HepG2 (cell line): Measurements from ENCODE around the gene ARHGEF40. TPM values are rescaled to one million over a fixed set of nuclear protein-coding genes. Genes with fewer than 3 reads are reported as not detected.
A peak's percentile ranks its signal among the peaks of the same experiment; 100 is the strongest.

Source experiments
- AGO2 ChIP-seq: fragments of 200-400 bp; formaldehyde crosslinking; optimal IDR thresholded peaks from 2 replicates; pipeline ENCODE3; 2017; ENCODE audit warnings: mild to moderate bottlenecking, low read depth, low read length, moderate library complexity
- ATF1 ChIP-seq: IDR thresholded peaks from 2 replicates; pipeline ENCODE4 v1.6.1; 2016; ENCODE audit warnings: mild to moderate bottlenecking, control low read depth
- ATRX ChIP-seq: sonication (generic); formaldehyde crosslinking; IDR thresholded peaks from 2 replicates; pipeline ENCODE4 v1.4.0; 2020; ENCODE audit warnings: missing genetic modification reagents, borderline replicate concordance
- BRD4 ChIP-seq: sonication (generic); formaldehyde crosslinking; IDR thresholded peaks from 2 replicates; pipeline ENCODE4 v1.4.0; 2020; ENCODE audit warnings: missing genetic modification reagents
- CBX2 ChIP-seq, 2 experiments: fragments of 200-600 bp in 1 of 2; sonication (generic); formaldehyde crosslinking in 1 of 2; IDR thresholded peaks; 2 replicates each; pipeline versions ENCODE4 v1.7.0 to v1.8.1; 2018 to 2022; ENCODE audit warnings: low read depth in 2 of 2, low read length in 1 of 2, mild to moderate bottlenecking in 1 of 2, missing genetic modification reagents in 1 of 2
- EED ChIP-seq: sonication (generic); formaldehyde crosslinking; IDR thresholded peaks from 2 replicates; pipeline ENCODE4 v1.5.0; 2020; ENCODE audit warnings: mild to moderate bottlenecking, missing genetic modification reagents
- FLYWCH1 ChIP-seq: sonication (generic); formaldehyde crosslinking; IDR thresholded peaks from 2 replicates; pipeline ENCODE4 v1.8.1; 2023; ENCODE audit warnings: mild to moderate bottlenecking, missing genetic modification reagents
- KDM6A ChIP-seq: IDR thresholded peaks from 2 replicates; pipeline ENCODE4 v1.6.1; 2016; ENCODE audit warnings: low read depth
- MTF2 ChIP-seq: sonication (generic); formaldehyde crosslinking; IDR thresholded peaks from 2 replicates; pipeline ENCODE4 v1.5.0; 2020; ENCODE audit warnings: missing genetic modification reagents, borderline replicate concordance
- PCBP1 ChIP-seq: fragments of 200-400 bp; formaldehyde crosslinking; IDR thresholded peaks from 2 replicates; pipeline ENCODE4 v1.6.1; 2017; ENCODE audit warnings: mild to moderate bottlenecking, low read depth, low read length, borderline replicate concordance
- RAD21 ChIP-seq: fragments of 450-650 bp; formaldehyde crosslinking; IDR thresholded peaks from 2 replicates; pipeline ENCODE4 v1.5.0; 2020; ENCODE audit warnings: mild to moderate bottlenecking
- SOX6 ChIP-seq, 2 experiments: fragments of 450-650 bp in 1 of 2; sonication (generic) in 1 of 2; formaldehyde crosslinking in 1 of 2; IDR thresholded peaks; 2 replicates each; pipeline versions ENCODE4 v1.4.0 to v1.6.1; 2017 to 2020; ENCODE audit warnings: antibody characterized with exemption in 1 of 2, mild to moderate bottlenecking in 1 of 2, missing genetic modification reagents in 1 of 2
- TAF15 ChIP-seq: fragments of 200-400 bp; formaldehyde crosslinking; IDR thresholded peaks from one replicate; pipeline ENCODE4 v1.6.1; 2018; ENCODE audit warnings: mild to moderate bottlenecking, low read depth, low read length; ENCODE audit not compliant: poor library complexity, severe bottlenecking
- ZNF225 ChIP-seq: sonication (generic); formaldehyde crosslinking; IDR thresholded peaks from 2 replicates; pipeline ENCODE4 v1.4.0; 2020; ENCODE audit warnings: mild to moderate bottlenecking, missing genetic modification reagents
- ZNF24 ChIP-seq: fragments of 450-650 bp; IDR thresholded peaks from 2 replicates; pipeline ENCODE4 v1.6.1; 2017; ENCODE audit warnings: antibody characterized with exemption, mild to moderate bottlenecking
- ZNF431 ChIP-seq: sonication (generic); formaldehyde crosslinking; IDR thresholded peaks from 2 replicates; pipeline ENCODE4 v1.9.0; 2022; ENCODE audit warnings: missing genetic modification reagents, low read depth, mild to moderate bottlenecking, borderline replicate concordance
- ZNF660 ChIP-seq: sonication (generic); formaldehyde crosslinking; IDR thresholded peaks from 2 replicates; pipeline ENCODE4 v1.5.1; 2020; ENCODE audit warnings: mild to moderate bottlenecking, low read depth, missing genetic modification reagents, borderline replicate concordance
- ZNF75D ChIP-seq: sonication (generic); formaldehyde crosslinking; IDR thresholded peaks from 2 replicates; pipeline ENCODE4 v1.8.1; 2023; ENCODE audit warnings: missing genetic modification reagents, mild to moderate bottlenecking, borderline replicate concordance
- ZNF878 ChIP-seq: sonication (generic); formaldehyde crosslinking; IDR thresholded peaks from 2 replicates; pipeline ENCODE4 v1.8.1; 2023; ENCODE audit warnings: mild to moderate bottlenecking, missing genetic modification reagents, moderate library complexity
- polyA plus RNA-seq, 8 experiments: library from polyadenylated mRNA; depleted of rRNA in 3 of 8; stranded (reverse) in 7 of 8; unstranded in 1 of 8; fragments of >200 nt; fragmentation: Illumina TruSeq in 4 of 8; extraction: Trizol in 4 of 8; gene quantifications; 2 replicates each; pipeline versions ENCODE4 v1.2.1 to v1.2.3, GENCODE V29; 2011 to 2016; ENCODE audit warnings: low read depth in 4 of 8, missing spikeins in 1 of 8, mixed read lengths in 1 of 8; ENCODE audit not compliant: insufficient read depth in 1 of 8
- total RNA-seq, 5 experiments: library from RNA; depleted of rRNA; stranded (reverse); fragments of >200 nt; fragmentation: Illumina TruSeq; extraction: Trizol; gene quantifications; 2 replicates each; pipeline ENCODE4 v1.2.3, GENCODE V29; 2016; ENCODE audit warnings: low read depth in 1 of 5
- TF ChIP-seq, protein P1 (sequence below): sonication (generic); formaldehyde crosslinking; conservative IDR thresholded peaks from 2 replicates; pipeline ENCODE4 v1.5.0; 2020; ENCODE audit warnings: missing genetic modification reagents
- TF ChIP-seq, protein P2 (sequence below), 2 experiments: fragments of 450-650 bp in 1 of 2; sonication (generic) in 1 of 2; formaldehyde crosslinking; IDR thresholded peaks; 2 replicates each; pipeline versions ENCODE4 v1.5.0 to v1.8.0; 2020 to 2022; ENCODE audit warnings: mild to moderate bottlenecking in 1 of 2, missing genetic modification reagents in 1 of 2
- TF ChIP-seq, protein P3 (sequence below): IDR thresholded peaks from 2 replicates; pipeline ENCODE4 v1.6.1; 2016; ENCODE audit warnings: missing biosample characterization, missing genetic modification reagents, low read depth
- TF ChIP-seq, protein P4 (sequence below): sonication (generic); formaldehyde crosslinking; IDR thresholded peaks from 2 replicates; pipeline ENCODE4; 2020; ENCODE audit warnings: missing genetic modification reagents, mild to moderate bottlenecking, borderline replicate concordance

The ARHGEF40 gene
- total and polyA plus RNA-seq, 2 of the 13 experiments (the other 11 are each of a cell fraction or from before 2014, with no cell fraction given), result 28.1 to 78.1 TPM

DNA sequence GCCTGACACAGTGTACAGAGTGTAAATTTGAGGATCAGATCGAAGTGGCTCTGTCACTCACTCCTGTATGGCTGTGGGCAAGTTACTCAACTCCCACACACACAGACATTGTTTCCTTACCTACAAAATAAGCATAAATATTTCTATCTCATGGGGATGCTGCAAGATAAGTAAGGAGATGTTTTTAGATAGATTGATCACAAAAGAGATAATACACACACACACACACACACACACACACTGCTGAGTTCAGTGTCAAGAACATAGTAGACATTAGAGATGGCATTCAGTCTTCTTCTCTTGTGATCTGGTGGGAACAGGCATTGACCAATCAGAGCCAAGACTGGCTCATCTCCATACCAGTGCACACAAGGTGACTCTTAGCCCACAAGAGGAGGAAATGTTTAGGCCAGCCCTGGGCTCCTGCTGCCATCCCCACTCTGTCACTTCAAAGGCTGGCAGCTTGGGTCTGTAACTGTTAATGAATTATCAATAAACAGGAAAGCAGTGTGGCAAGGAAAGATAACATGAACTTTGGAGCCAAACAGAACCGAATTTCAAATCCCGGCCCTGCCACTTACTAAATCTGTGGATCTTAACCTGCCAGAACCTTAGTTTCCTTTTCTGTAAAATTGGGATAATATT lies 15.9 kb upstream of the ARHGEF40 start (continued):
- TF ChIP-seq ZNF225 (CRISPR knock-in tag), result no peak
- TF ChIP-seq, protein P1, sequence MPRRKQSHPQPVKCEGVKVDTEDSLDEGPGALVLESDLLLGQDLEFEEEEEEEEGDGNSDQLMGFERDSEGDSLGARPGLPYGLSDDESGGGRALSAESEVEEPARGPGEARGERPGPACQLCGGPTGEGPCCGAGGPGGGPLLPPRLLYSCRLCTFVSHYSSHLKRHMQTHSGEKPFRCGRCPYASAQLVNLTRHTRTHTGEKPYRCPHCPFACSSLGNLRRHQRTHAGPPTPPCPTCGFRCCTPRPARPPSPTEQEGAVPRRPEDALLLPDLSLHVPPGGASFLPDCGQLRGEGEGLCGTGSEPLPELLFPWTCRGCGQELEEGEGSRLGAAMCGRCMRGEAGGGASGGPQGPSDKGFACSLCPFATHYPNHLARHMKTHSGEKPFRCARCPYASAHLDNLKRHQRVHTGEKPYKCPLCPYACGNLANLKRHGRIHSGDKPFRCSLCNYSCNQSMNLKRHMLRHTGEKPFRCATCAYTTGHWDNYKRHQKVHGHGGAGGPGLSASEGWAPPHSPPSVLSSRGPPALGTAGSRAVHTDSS (CRISPR knock-in tag), result no peak
- no peak for TF ChIP-seq SOX6 (IDR thresholded peaks at IDR 0.05)
- peak; percentile 94 for TF ChIP-seq SOX6 (CRISPR knock-in tag; IDR thresholded peaks at IDR 0.05)
- no peak for TF ChIP-seq MTF2 (CRISPR knock-in tag)
- no peak for TF ChIP-seq CBX2 (IDR thresholded peaks at IDR 0.05; ENCODE audit: low read depth, low read length)
- no peak for TF ChIP-seq CBX2 (CRISPR knock-in tag; IDR thresholded peaks at IDR 0.05; ENCODE audit: low read depth)
- TF ChIP-seq, protein P2, sequence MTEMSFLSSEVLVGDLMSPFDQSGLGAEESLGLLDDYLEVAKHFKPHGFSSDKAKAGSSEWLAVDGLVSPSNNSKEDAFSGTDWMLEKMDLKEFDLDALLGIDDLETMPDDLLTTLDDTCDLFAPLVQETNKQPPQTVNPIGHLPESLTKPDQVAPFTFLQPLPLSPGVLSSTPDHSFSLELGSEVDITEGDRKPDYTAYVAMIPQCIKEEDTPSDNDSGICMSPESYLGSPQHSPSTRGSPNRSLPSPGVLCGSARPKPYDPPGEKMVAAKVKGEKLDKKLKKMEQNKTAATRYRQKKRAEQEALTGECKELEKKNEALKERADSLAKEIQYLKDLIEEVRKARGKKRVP (CRISPR knock-in tag; IDR thresholded peaks at IDR 0.05), result peak in 1 of 2 experiments; percentile 72; a peak in 1 of 4 replicates
- no peak for TF ChIP-seq FLYWCH1 (CRISPR knock-in tag)
- TF ChIP-seq, protein P3, sequence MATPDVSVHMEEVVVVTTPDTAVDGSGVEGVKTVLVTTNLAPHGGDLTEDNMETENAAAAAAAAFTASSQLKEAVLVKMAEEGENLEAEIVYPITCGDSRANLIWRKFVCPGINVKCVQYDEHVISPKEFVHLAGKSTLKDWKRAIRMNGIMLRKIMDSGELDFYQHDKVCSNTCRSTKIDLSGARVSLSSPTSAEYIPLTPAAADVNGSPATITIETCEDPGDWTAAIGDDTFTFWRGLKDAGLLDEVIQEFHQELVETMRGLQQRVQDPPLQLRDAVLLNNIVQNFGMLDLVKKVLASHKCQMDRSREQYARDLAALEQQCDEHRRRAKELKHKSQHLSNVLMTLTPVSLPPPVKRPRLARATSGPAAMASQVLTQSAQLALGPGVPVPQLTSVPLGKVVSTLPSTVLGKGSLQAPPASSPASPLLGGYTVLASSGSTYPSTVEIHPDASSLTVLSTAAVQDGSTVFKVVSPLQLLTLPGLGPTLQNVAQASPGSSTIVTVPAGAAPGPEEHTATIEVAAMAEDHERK (CRISPR knock-in tag), result no peak
- TF ChIP-seq KDM6A, result peak; percentile 98
- no peak for TF ChIP-seq ATRX (CRISPR knock-in tag)
- no peak for TF ChIP-seq AGO2
- TF ChIP-seq ZNF878 (CRISPR knock-in tag), result peak; percentile 74
- TF ChIP-seq TAF15, result no peak
- peak; percentile 61; the same call in 1 of the 2 replicates for TF ChIP-seq ATF1
- no peak for TF ChIP-seq ZNF24
- TF ChIP-seq ZNF431 (CRISPR knock-in tag), result 0 out of 2 replicates have a peak, but pooled peaks have one; percentile 28
- TF ChIP-seq EED (CRISPR knock-in tag), result no peak
- peak; percentile 32; the same call in 1 of the 2 replicates for TF ChIP-seq RAD21
- TF ChIP-seq, protein P4, sequence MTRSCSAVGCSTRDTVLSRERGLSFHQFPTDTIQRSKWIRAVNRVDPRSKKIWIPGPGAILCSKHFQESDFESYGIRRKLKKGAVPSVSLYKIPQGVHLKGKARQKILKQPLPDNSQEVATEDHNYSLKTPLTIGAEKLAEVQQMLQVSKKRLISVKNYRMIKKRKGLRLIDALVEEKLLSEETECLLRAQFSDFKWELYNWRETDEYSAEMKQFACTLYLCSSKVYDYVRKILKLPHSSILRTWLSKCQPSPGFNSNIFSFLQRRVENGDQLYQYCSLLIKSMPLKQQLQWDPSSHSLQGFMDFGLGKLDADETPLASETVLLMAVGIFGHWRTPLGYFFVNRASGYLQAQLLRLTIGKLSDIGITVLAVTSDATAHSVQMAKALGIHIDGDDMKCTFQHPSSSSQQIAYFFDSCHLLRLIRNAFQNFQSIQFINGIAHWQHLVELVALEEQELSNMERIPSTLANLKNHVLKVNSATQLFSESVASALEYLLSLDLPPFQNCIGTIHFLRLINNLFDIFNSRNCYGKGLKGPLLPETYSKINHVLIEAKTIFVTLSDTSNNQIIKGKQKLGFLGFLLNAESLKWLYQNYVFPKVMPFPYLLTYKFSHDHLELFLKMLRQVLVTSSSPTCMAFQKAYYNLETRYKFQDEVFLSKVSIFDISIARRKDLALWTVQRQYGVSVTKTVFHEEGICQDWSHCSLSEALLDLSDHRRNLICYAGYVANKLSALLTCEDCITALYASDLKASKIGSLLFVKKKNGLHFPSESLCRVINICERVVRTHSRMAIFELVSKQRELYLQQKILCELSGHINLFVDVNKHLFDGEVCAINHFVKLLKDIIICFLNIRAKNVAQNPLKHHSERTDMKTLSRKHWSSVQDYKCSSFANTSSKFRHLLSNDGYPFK, result no peak
- TF ChIP-seq BRD4 (CRISPR knock-in tag), result peak; percentile 91
- TF ChIP-seq PCBP1, result no peak
- TF ChIP-seq ZNF660 (CRISPR knock-in tag), result no peak
- TF ChIP-seq ZNF75D (CRISPR knock-in tag), result no peak
